HG03378 (cell line): Measurements from ENCODE around the gene NPPA.

ENCODE experiments used
- ATAC-seq: cut with Tn5 transposase; IDR thresholded peaks from one replicate; pipeline ENCODE4 v1.9.1; 2021; ENCODE audit warnings: mild to moderate bottlenecking, moderate library complexity; ENCODE audit not compliant: unreplicated experiment

The NPPA gene

DNA sequence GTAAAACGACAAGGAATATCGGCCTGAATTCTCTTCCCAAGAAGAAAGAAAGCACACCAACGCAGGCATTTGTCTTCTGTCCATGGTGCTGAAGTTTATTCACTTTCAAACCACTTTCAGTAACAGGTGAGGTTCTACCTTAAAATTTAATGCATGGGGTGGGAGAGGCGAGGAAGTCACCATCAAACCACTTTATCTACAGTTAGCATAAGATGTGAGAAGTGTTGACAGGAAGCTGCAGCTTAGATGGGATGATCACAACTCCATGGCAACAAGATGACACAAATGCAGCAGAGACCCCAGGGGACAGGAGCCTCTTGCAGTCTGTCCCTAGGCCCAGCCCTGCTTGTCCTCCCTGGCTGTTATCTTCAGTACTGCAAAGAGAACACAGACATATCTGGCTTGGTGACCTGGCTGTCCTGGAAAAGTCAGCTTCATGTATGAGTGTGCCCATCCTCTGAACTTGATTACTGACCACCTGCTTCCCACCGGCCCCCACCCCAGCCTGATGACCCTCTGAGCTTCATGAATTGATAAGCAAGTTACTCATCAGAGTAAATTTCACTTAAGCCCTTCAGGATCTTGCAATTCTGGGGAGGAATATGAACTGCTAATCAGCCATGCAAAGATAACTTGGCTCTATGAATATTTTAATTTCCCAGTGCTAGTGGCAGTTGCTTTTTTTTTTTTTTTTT, 1.8 kb downstream of the NPPA start:
- ATAC-seq, result no peak

GRCh38 chr1:11842154-11843041, 5.2 kb downstream of the NPPA start:
- ATAC-seq, result no peak

DNA sequence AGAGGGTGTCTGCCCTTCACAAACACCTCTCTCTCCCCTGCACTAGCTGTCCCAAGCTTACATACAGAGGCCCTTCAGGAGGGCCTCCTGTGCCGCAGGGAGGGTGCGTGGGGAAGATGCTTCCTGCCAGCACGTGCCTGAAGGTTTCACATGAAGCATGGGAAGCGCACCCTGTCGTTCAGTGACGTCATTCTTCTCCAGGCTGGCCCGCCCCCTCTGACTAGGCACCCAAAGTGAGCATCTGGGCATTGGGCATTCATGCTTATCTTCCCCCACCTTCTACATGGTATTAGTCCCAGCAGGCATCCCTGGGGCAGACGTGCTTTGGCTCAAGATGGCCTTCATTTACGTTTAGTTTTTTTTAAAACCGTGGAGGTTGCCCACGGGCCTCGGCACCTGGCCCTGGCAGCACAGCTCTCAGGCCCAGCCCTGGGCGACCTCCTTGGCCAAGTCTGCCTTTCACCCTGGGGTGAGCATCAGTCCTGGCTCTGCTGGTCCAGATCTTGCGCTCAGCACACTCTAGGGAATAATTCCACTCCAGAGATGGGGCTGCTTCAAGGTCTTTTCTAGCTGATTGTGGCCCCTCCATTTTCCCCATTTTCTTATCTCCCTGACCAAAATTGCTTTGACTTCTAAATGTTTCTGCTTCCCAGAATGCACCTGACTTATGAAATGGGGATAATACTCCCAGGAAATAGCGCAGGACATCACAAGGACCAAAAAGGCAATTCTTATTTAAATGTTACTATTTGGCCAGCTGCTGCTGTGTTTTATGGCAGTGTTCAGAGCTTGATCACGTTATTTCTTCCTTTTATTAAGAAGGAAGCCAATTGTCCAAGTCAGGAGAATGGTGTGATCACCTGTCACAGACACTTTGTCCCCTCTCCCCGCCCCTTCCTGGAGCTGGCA, 6.1 kb downstream of the NPPA start:
- ATAC-seq, result no peak

GRCh38 chr1:11839727-11840705, 7.6 kb downstream of the NPPA start:
- ATAC-seq, result no peak

DNA sequence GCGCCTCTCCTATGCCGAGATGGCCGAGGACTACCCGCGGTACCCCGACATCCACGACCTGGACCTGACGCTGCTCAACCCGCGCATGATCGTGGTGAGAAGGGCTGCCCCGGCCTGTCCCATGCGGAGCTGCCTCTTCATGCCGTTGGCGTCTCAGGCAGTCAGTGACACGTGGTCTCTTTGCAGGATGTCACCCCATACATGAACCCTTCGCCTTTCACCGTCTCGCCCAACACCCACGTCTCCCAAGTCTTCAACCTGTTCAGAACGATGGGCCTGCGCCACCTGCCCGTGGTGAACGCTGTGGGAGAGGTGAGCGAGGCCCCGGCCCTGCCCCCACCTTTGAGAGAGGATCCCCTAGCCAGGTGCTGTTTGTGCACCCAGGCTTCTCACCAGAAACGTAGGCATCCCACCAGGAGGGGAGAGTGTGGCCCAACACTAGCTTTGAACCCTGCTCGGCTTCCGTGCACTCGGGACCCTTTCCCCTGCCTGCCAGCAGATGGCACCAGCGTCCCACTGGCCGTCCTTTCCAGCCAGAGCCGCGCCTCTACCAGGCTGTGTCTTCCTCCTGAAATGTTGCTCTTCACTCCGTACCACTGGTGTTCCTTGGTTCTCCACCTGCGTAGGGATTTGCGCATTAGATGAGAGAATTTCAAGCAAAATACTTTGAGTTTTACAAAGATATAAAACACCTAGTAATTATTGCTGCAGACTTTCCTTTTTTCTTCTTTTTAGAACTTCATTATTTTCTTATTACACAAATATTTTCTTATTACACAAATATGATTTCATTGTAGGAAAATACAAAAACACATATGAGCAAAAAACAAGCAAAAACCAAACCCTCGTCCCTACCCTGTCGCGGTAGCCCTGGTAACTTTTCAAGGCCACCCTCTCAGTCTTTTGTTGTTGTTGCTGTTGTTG, 9.0 kb downstream of the NPPA start:
- no peak for ATAC-seq

- no peak for ATAC-seq
These were observed 9.7 kb downstream of the NPPA start for GRCh38 chr1:11837767-11838348.

GRCh38 chr1:11836955-11837766, 10.4 kb downstream of the NPPA start:
- ATAC-seq, result no peak

DNA sequence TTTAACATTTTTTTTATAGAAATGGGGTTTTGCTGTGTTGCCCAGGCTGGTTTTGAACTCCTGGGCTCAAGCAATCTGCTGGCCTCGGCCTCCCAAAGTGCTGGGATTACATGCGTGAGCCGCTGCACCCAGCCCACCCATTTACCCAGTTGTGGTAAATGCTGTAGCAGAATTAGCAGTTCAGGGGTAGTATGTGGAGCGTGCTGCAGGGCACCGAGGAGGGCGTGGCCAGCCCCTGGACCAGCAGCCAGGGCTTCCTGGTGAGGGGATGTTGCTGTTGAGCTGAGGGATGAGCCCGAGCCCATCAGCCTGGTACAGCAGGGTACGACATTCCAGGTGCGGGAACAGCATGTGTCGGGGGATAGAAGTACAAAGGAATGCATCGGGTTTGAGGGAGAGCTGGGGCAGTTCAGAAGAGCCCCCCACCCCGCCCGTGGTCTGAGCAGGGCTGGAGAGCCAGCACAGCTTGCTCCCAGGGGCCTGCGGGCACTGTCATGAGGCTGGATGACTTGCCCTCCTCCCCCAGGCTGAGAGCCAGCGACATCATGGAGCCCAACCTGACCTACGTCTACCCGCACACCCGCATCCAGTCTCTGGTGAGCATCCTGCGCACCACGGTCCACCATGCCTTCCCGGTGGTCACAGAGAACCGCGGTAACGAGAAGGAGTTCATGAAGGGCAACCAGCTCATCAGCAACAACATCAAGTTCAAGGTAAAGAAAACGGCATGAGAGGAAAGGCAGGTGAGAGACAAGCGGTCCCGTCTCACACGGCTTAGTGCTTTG, 11.9 kb downstream of the NPPA start:
- no peak for ATAC-seq

GRCh38 chr1:11833900-11834299, 13.7 kb downstream of the NPPA start:
- ATAC-seq, result no peak

DNA sequence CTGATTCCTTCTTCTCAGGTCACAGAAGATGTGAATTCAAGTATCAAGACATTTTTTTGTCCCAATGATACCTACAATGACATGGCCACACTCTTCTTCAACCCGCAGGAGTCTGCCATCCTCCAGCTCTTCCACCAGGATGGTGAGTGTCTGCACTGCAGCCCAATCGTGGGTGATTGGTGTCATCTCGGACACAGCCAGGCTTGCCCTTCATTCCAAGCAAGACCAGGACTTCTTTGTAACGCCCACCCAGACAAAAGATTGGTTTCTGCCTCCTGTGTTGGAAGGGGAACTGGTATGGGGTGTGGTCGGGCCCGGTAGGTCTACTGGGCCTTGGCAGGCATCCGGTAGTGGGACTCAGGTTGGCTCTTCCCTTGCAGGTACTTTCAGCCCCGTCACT, 14.1 kb downstream of the NPPA start:
- no peak for ATAC-seq

DNA sequence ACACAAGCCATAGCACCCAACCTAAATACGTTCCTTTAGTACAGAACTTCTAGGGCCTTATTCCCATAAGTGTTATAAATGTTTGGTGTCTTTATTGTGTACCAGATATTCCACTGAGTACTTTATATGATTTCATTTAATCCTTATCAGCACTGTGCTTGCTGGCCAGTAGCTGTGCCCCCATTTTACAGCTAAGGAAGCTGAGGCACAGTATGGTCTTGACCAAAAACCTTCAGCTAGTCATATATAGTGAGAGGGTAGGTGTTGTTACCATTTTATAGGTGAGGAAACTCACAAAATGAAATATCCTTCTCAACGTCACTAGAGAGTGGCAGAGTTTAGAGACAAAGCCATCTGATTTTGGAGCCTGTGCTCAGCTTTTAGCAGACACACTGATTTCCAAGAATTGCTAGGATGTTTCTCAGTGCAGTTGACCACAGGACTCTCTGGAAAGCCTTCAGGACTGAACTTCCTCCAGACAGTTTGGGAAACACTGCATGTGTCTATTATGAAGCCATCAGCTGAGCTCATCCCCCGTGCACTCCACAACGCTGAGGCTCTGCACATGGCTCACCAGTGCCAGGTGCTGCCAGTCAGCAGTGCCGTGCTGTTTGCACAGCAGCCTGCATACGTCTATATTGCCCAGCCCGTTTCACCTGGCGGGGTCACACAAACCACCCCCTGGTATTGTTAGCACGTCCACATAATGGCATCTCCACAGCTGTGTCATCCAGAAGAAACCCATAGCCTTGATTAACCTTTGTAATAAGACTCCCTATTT, 15.4 kb downstream of the NPPA start:
- no peak for ATAC-seq

- ATAC-seq, result no peak
These were observed 19.1 kb downstream of the NPPA start for GRCh38 chr1:11828511-11828910.

DNA sequence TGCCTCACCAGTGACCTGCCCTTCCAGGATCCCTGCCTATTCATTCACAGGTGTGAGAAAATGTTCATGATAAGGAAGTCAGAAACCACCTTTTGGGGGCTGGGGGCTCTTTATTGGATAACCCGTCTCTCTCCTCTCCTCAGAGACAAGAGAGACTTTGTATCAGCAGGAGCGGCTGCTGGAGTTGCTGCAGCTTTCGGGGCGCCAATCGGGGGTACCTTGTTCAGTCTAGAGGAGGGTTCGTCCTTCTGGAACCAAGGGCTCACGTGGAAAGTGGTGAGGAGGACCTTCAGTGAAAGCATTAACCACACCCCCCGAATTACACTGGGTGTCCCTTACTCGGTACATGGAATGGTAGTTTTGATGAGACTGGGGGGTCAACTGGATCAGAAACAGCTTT, 20.6 kb downstream of the NPPA start:
- no peak for ATAC-seq

GRCh38 chr1:11825131-11825530, 22.5 kb downstream of the NPPA start:
- ATAC-seq, result no peak

DNA sequence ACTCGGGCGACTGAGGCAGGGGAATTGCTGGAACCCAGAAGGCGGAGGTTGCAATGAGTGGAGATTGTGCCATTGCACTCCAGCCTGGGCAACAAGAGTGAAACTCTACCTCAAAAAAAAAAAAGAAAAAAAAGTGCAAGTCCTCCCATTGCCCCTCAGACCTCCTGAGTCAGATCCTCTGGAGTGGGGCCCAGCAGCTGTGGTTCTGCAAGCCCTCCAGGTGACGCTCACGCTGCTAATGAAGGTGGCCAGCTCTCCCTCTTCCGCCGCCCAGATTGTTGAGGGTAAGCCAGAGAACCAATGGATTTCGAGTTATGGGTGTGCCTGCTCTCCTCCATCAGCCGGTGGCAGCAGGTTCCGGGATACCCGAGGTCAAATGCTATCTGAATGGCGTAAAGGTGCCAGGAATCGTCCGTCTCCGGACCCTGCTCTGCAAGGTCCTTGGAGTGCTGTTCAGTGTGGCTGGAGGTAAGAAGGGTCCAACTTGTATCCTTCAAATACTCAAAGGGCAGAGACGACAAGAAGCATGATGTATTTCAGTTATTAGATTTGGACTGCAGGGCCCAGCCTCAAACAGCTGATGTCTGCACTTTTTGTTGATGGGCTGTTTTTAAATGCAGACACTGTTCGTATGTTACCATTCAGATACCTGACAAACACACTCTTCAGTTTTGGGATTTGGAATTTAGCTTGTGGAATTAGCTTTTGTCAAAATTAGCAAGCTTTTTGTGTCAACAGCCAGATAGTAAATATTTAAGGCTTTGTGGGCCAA, 24.0 kb downstream of the NPPA start:
- ATAC-seq, result no peak

DNA sequence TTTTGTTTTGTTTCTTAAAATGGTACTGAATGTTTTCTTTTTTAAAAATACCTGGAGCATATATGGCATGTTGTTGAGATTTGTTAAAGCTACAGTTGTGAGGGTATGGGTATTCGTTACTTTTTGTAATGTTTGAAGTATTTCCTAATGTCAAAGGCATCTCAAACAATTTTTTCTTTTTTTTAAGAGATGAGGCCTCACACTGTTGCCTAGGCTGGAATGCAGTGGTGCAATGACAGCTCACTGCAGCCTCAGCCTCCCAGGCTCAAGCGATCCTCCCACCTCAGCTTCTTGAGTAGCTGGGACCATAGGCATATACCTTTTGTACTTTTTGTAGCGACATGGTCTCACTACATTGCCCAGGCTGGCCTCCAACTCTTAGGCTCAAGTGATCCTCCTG, 25.5 kb downstream of the NPPA start:
- no peak for ATAC-seq
